Neural cell (in vitro differentiated cells): Measurements from ENCODE around the gene IL17B.

Experiments used
- EZH2 ChIP-seq: fragments of 200-600, 300-800 bp; shearing (Covaris generic), sonication (generic); IDR thresholded peaks from 2 replicates; pipeline ENCODE4 v1.6.1; 2014; ENCODE audit warnings: antibody characterized with exemption, low read length, borderline replicate concordance, mild to moderate bottlenecking; ENCODE audit not compliant: insufficient read depth, poor library complexity, severe bottlenecking
- SMC3 ChIP-seq: fragments of 450-650 bp; conservative IDR thresholded peaks from 2 replicates; pipeline ENCODE4 v1.6.1; 2014; ENCODE audit warnings: antibody characterized with exemption, mild to moderate bottlenecking, moderate library complexity; ENCODE audit not compliant: poor library complexity
- TF ChIP-seq, protein P1 (sequence below): fragments of 450-650 bp; IDR thresholded peaks from 2 replicates; pipeline ENCODE4 v1.5.1; 2014; ENCODE audit warnings: antibody characterized with exemption, mild to moderate bottlenecking, moderate library complexity; ENCODE audit not compliant: poor library complexity, severe bottlenecking
- TF ChIP-seq, protein P2 (sequence below): IDR thresholded peaks from 2 replicates; pipeline ENCODE4 v1.6.1; 2012; ENCODE audit warnings: borderline replicate concordance

DNA sequence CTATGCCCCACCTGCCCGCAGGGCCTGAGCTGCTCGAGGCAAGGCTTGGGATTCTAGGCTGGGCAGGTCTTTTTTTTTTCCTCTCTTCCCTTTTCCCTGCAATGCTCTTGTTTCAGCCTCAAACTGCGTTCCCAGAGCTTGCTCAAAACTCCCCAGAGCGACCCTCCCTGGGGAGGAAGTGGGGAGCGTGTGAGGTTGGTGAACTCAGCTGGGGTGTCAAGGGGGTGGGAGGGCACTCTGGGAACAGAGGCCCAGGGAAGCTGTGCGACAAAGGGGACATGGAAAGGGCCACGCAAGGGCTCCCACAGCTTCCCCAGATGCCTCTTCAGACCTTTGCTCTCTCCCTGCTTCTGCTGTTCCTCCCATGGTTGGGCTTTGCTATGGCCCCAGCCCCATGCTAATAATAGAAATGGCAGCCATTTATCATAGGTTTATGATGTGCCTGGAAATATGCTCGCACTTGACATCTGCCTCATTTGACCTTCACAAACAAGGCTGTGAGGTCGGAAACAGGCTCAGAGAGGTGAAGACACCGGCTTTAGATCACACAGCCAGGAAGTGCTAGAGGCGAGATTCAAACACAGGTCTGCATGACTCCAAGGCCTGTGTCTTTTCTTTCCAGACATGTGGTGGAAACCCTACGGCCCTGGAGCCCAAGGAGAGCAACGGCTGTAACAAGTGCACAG, 40.9 kb upstream of the IL17B start:
- TF ChIP-seq SMC3 (no peak), EZH2 (no peak)
- TF ChIP-seq, protein P1, sequence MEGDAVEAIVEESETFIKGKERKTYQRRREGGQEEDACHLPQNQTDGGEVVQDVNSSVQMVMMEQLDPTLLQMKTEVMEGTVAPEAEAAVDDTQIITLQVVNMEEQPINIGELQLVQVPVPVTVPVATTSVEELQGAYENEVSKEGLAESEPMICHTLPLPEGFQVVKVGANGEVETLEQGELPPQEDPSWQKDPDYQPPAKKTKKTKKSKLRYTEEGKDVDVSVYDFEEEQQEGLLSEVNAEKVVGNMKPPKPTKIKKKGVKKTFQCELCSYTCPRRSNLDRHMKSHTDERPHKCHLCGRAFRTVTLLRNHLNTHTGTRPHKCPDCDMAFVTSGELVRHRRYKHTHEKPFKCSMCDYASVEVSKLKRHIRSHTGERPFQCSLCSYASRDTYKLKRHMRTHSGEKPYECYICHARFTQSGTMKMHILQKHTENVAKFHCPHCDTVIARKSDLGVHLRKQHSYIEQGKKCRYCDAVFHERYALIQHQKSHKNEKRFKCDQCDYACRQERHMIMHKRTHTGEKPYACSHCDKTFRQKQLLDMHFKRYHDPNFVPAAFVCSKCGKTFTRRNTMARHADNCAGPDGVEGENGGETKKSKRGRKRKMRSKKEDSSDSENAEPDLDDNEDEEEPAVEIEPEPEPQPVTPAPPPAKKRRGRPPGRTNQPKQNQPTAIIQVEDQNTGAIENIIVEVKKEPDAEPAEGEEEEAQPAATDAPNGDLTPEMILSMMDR, result no peak
- TF ChIP-seq, protein P2, sequence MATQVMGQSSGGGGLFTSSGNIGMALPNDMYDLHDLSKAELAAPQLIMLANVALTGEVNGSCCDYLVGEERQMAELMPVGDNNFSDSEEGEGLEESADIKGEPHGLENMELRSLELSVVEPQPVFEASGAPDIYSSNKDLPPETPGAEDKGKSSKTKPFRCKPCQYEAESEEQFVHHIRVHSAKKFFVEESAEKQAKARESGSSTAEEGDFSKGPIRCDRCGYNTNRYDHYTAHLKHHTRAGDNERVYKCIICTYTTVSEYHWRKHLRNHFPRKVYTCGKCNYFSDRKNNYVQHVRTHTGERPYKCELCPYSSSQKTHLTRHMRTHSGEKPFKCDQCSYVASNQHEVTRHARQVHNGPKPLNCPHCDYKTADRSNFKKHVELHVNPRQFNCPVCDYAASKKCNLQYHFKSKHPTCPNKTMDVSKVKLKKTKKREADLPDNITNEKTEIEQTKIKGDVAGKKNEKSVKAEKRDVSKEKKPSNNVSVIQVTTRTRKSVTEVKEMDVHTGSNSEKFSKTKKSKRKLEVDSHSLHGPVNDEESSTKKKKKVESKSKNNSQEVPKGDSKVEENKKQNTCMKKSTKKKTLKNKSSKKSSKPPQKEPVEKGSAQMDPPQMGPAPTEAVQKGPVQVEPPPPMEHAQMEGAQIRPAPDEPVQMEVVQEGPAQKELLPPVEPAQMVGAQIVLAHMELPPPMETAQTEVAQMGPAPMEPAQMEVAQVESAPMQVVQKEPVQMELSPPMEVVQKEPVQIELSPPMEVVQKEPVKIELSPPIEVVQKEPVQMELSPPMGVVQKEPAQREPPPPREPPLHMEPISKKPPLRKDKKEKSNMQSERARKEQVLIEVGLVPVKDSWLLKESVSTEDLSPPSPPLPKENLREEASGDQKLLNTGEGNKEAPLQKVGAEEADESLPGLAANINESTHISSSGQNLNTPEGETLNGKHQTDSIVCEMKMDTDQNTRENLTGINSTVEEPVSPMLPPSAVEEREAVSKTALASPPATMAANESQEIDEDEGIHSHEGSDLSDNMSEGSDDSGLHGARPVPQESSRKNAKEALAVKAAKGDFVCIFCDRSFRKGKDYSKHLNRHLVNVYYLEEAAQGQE, result no peak
